Vein endothelial cell (primary cell): Measurements from ENCODE around the gene SLC27A6. TPM values are rescaled to one million over a fixed set of nuclear protein-coding genes. Genes with fewer than 3 reads are reported as not detected.

ENCODE experiments used
- total RNA-seq: library from RNA; depleted of rRNA; stranded (reverse); fragments of >200 nt; gene quantifications from 2 replicates; pipeline ENCODE4 v1.2.3, GENCODE V29; 2012

SLC27A6 gene, protein sequence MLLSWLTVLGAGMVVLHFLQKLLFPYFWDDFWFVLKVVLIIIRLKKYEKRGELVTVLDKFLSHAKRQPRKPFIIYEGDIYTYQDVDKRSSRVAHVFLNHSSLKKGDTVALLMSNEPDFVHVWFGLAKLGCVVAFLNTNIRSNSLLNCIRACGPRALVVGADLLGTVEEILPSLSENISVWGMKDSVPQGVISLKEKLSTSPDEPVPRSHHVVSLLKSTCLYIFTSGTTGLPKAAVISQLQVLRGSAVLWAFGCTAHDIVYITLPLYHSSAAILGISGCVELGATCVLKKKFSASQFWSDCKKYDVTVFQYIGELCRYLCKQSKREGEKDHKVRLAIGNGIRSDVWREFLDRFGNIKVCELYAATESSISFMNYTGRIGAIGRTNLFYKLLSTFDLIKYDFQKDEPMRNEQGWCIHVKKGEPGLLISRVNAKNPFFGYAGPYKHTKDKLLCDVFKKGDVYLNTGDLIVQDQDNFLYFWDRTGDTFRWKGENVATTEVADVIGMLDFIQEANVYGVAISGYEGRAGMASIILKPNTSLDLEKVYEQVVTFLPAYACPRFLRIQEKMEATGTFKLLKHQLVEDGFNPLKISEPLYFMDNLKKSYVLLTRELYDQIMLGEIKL
- total RNA-seq = not detected in 2 replicates

DNA sequence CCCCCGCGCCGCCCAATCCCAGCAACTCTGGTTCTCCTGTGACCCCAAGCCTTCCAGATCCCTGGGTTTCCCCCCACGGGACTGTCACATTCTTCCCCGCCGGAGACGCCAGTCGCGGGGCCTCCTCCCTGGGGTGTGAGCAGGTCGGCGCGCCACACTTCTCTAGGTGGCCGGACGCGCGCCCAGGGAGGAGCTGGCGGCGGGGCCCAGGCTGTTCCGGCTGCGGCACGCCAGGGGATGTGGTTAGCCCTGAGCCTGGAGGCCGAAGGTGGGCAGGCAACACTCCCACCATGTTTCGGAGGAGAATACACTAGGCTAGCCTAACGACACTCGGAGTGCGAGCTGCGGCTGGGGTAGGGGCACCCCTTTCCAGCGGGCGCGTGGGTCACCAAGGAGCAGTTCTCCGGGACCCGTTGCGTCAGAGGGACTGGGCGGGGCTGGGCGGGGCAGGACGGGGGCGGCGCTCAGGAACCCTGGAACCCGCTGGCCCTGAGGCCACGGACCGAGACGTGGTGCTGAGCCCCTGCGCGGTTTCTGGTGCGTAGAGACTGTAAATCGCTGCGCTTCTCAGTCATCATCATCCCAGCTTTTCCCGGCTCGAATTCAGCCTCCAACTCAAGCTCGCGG, at the start of gene SLC27A6:
SLC27A6 (plus strand) TSS at position 478 of the 627 bp plus-strand sequence. CDS start 650 bp downstream, outside the sequence.

Other genes starting within 250 kb of the SLC27A6 start
- gene ISOC1, start 129.3 kb downstream of the SLC27A6 start, total RNA-seq = 9.5 and 12.5 TPM in 2 replicates